ENCODE results near the gene PHKB. TPM values are rescaled to one million over a fixed set of nuclear protein-coding genes. Genes with fewer than 3 reads are reported as not detected.

The PHKB gene
- total RNA-seq, 2 donors from 2014 or later: 57.7 to 61.5 TPM

DNA sequence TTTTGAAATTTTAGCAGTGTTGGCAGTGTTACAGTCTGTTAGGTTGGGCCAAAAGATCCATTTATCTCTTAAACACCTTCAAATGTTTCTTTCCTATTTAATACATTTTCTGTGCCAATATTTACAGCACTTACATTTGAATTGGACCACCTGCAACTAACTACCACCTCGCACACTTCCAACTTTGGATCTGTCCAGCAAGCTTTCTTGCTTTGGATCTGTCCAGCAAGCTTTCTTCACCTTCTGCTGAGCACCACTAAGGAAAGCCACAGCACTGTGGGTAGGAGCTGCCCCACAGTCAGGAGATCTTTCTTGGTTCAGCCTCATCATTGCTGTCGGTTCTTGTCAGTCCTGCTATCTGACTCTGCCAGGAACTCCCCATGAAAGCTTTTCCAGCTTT is 129.3 kb downstream of the PHKB start:
- DNase-seq (ENCODE audit: low spot score): no peak

DNA sequence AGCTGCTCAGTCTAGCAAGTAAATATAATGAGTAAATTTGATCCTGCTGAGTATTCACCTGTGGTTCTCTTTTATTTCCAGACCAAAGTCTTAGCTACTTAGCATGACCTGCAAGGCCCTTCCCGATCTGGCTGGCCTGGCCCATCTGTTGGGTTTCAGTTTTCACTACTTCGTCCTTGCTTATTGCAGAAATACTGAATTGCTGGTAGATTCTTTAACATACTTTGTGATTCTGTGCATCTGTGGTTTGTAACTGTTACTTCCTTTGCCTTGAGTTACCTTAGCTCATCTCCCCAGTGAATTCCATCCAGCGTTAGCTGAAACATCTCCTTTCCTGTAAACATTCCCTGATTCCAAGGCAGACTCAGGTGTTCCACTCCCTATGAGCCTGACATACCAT is 131.1 kb downstream of the PHKB start:
- intact Hi-C loops (cut with DNase I): no loop called here
- DNase-seq (ENCODE audit: low spot score): no peak

More for the DNA sequence above, 129.3 kb downstream of the PHKB start:
- intact Hi-C loops (cut with DNase I): no loop called here

GRCh38 chr16:47599512-47599911 is 138.4 kb downstream of the PHKB start:
- intact Hi-C loops (cut with DNase I): no loop called here
- no peak for DNase-seq (ENCODE audit: low spot score)

DNA sequence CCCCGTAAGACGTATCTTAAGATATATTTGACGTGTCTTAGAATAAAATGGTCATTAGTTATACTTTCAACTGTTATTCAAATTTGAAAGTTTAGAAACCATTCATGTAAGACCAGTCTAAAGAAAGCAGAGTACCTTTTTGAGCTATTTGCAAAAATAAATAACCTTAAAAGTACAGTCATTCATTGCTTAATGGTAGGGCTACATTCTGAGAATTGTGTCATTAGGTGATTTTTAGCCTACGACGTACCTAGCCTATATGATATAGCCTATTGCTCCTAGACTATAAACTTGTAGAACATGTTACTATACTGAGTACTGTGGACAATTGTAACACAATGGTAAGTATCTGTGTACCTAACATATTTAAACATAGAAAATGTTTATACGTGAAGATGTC is 139.2 kb downstream of the PHKB start:
- DNase-seq (ENCODE audit: low spot score): no peak
- intact Hi-C loops (cut with DNase I): no loop called here

GRCh38 chr16:47604306-47604705 is 143.2 kb downstream of the PHKB start:
- no peak for DNase-seq (ENCODE audit: low spot score)
- intact Hi-C loops (cut with DNase I): no loop called here

DNA sequence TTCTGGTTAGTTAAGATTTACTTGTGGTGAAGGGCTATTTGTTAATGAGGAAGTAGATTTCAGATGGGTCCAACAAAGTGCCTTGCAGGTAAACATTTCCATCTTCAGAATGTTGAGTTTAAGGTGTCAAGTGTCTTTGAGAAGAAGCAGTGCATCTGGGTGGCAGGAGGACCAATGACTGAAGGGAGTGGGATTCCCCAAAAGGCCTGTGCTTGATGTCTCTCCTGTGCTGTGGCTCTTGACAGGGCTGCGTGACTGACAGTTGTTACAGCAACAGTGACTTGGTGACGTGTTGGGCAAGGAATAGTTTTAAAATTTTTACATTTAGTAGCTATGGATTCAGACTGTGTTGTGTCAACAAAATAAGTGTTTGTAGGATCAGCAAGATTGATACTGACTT is 149.9 kb downstream of the PHKB start:
- DNase-seq (ENCODE audit: low spot score): no peak
- intact Hi-C loops (cut with DNase I): no loop called here

- DNase-seq (ENCODE audit: low spot score): no peak
- intact Hi-C loops (cut with DNase I): no loop called here
These were observed 150.8 kb downstream of the PHKB start for GRCh38 chr16:47611848-47612493.

DNA sequence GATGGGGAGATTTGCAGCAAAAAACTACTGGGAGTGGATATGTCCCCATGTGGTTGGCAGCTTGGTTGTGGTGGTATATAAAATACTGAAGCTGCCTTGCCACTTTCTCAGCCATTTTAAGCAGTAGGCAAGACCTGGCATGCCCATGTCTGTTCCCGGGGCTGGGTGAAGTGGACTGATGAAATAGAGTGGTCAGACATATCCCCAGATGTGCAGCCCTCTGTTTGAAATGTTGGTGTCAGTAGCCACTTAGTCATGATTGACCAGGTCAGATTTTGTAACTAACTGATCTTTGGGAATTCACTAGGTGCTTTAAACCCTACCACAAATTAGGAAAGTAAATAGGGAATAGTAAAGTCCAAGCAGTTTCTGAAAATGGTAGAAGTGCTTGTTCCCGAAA is 151.6 kb downstream of the PHKB start:
- intact Hi-C loops (cut with DNase I): no loop called here
- no peak for DNase-seq (ENCODE audit: low spot score)

GRCh38 chr16:47613251-47613650 is 152.1 kb downstream of the PHKB start:
- intact Hi-C loops (cut with DNase I): no loop called here

GRCh38 chr16:47617732-47618131 is 156.6 kb downstream of the PHKB start:
- intact Hi-C loops (cut with DNase I): no loop called here
- DNase-seq (ENCODE audit: low spot score): no peak

More at GRCh38 chr16:47613251-47613650, 152.1 kb downstream of the PHKB start:
- no peak for DNase-seq (ENCODE audit: low spot score)

GRCh38 chr16:47622451-47623176 is 161.5 kb downstream of the PHKB start:
- DNase-seq (ENCODE audit: low spot score): no peak
- intact Hi-C loops (cut with DNase I): no loop called here

DNA sequence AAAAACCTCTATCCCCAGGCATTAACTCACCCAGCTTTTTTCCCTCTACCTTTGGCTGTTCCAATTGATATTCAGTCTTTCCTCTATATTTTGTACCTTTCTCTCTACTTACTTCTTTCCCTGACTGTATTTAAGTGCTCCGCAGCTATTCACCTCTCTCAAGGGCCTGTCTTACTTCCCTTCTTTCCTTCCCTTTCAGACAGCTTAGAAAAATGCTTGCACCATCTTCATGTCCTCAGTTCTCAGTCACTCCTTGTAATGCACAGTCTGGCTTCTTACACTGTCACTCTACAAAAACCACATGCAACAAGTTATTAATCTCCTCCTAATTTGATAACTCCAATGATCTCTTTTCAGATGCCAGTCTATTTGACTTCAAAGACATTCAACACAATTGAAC is 163.4 kb downstream of the PHKB start:
- no peak for DNase-seq (ENCODE audit: low spot score)
- intact Hi-C loops (cut with DNase I): no loop called here

- no peak for DNase-seq (ENCODE audit: low spot score)
- intact Hi-C loops (cut with DNase I): no loop called here
These were observed 164.0 kb downstream of the PHKB start for GRCh38 chr16:47625115-47625567.

DNA sequence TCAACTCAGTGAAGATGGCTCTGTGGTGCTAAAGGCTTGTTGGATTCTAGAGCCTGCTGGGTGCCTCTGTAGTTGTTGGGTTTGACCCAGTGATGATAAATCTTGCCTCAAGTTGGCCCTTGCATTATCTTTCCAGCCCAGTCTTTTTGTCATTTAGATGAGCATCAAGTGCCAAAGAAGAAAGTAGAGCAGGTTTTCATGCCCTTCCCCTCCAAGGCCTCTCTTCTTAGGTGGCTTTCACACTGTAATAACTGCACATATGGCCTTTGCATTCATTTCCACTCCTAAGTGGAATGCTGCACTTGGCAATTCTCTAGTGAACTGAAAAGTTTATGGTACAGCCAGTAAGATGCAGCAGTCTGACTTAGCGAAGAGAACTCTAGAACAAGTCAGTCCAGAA is 165.1 kb downstream of the PHKB start:
- DNase-seq (ENCODE audit: low spot score): no peak
- intact Hi-C loops (cut with DNase I): no loop called here

DNA sequence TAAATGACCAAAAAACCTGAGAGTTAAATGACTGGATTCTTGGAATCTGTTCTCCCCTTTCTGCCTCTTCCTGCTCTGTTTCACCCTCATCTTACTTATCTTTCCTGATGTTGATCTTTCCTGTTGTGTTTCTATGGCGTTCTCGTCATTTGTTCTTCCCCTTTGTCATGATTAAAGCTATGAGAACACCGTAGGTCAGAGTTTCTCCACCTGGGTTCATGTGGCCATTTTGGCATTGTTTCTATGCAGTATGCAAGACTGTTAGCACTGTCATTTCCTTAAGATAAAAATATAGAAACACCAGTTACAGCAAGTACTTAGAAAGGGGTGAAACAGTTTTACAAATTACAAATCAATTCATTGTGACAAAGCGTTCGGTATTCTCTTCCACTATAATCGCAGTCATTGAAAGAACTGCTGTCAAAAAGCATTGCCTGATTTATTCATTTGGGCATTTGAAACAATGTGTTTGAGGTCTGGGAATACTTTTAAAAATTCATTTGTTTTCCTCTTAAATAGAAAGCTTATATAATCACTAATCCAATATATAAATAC is 166.0 kb downstream of the PHKB start:
- DNase-seq (ENCODE audit: low spot score): no peak
- intact Hi-C loops (cut with DNase I): no loop called here

- DNase-seq (ENCODE audit: low spot score): no peak
- intact Hi-C loops (cut with DNase I): no loop called here
These were observed 166.6 kb downstream of the PHKB start for GRCh38 chr16:47627721-47628120.

- no peak for DNase-seq (ENCODE audit: low spot score)
- intact Hi-C loops (cut with DNase I): no loop called here
These were observed 170.0 kb downstream of the PHKB start for GRCh38 chr16:47631131-47631530.

GRCh38 chr16:47634126-47634525 is 173.0 kb downstream of the PHKB start:
- DNase-seq (ENCODE audit: low spot score): no peak
- intact Hi-C loops (cut with DNase I): no loop called here

DNA sequence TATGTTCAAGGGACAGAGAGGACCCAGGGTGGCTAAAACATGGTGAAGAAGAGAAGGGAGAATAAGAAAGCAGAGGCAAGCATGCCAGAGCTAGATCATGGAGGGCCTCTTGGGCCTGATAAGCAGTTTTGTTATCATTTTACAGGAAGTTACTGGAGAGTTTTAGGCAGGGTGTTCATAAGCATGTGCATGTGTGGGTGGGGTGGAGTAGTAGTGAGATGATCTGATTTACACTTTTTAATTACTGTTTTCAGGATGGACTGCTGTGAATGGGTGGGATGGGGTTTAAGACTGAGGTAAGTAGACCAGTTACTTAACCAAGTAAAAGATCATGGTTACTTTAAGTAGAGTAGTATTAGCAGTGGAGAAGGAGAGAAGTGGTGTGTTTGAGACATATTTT is 173.6 kb downstream of the PHKB start:
- intact Hi-C loops (cut with DNase I): no loop called here
- no peak for DNase-seq (ENCODE audit: low spot score)

GRCh38 chr16:47636501-47637099 is 175.5 kb downstream of the PHKB start:
- intact Hi-C loops (cut with DNase I): no loop called here
- DNase-seq (ENCODE audit: low spot score): no peak
